ENCODE data around the gene CLDN14.

CLDN14 gene

GRCh38 chr21:36479415-36480402 is at the start of gene CLDN14:
Gene CLDN14, minus strand, starts transcription at chr21:36480122. Its CDS starts 18,427 bp downstream, at chr21:36461695.
- no peak for DNase-seq

GRCh38 chr21:36528716-36529115 is 48.8 kb upstream of the CLDN14 start:
- no peak for DNase-seq

GRCh38 chr21:36527317-36527716 is 47.4 kb upstream of the CLDN14 start:
- DNase-seq, result no peak

GRCh38 chr21:36526104-36526503 is 46.2 kb upstream of the CLDN14 start:
- DNase-seq, result no peak

- DNase-seq, result no peak
Observed at GRCh38 chr21:36524477-36524876, 44.6 kb upstream of the CLDN14 start.

- DNase-seq, result no peak
Observed at GRCh38 chr21:36522219-36522808, 42.4 kb upstream of the CLDN14 start.

GRCh38 chr21:36518883-36519492 is 39.1 kb upstream of the CLDN14 start:
- DNase-seq, result no peak

- no peak for DNase-seq
Observed at GRCh38 chr21:36517366-36518075, 37.6 kb upstream of the CLDN14 start.

GRCh38 chr21:36516281-36516680 is 36.4 kb upstream of the CLDN14 start:
- no peak for DNase-seq

GRCh38 chr21:36513430-36513829 is 33.5 kb upstream of the CLDN14 start:
- no peak for DNase-seq

- no peak for DNase-seq
Observed at GRCh38 chr21:36512971-36513370, 33.0 kb upstream of the CLDN14 start.

- DNase-seq, result no peak
Observed at GRCh38 chr21:36511484-36512220, 31.7 kb upstream of the CLDN14 start.

GRCh38 chr21:36510911-36511310 is 31.0 kb upstream of the CLDN14 start:
- no peak for DNase-seq

GRCh38 chr21:36509973-36510664 is 30.2 kb upstream of the CLDN14 start:
- no peak for DNase-seq

GRCh38 chr21:36508948-36509347 is 29.0 kb upstream of the CLDN14 start:
- DNase-seq, result no peak

- no peak for DNase-seq
Observed at GRCh38 chr21:36507397-36508018, 27.6 kb upstream of the CLDN14 start.

- no peak for DNase-seq
Observed at GRCh38 chr21:36506482-36506881, 26.6 kb upstream of the CLDN14 start.

- DNase-seq, result peak; percentile 17
Observed at GRCh38 chr21:36504067-36505058, 24.4 kb upstream of the CLDN14 start.

GRCh38 chr21:36502365-36502764 is 22.4 kb upstream of the CLDN14 start:
- no peak for DNase-seq

GRCh38 chr21:36501589-36501892 is 21.6 kb upstream of the CLDN14 start:
- no peak for DNase-seq

Measured in amniotic stem cell (primary cell).